Testis (tissue), 2 donors: ENCODE data around the gene SFRP5.

ENCODE experiments used
- POLR2A ChIP-seq: fragments of 450-650 bp; IDR thresholded peaks from one replicate; pipeline ENCODE4 v1.6.1; 2017; ENCODE audit warnings: antibody characterized with exemption, mild to moderate bottlenecking, moderate library complexity
- TF ChIP-seq, protein P1 (sequence below), 3 experiments: fragments of 450-650 bp in 2 of 3; fragments of 200-600 bp in 1 of 3; sonication (generic) in 1 of 3; IDR thresholded peaks; one replicate each; pipeline ENCODE4 v1.5.1; 2016 to 2019; ENCODE audit warnings: antibody characterized with exemption in 3 of 3, mild to moderate bottlenecking in 2 of 3, moderate library complexity in 1 of 3

DNA sequence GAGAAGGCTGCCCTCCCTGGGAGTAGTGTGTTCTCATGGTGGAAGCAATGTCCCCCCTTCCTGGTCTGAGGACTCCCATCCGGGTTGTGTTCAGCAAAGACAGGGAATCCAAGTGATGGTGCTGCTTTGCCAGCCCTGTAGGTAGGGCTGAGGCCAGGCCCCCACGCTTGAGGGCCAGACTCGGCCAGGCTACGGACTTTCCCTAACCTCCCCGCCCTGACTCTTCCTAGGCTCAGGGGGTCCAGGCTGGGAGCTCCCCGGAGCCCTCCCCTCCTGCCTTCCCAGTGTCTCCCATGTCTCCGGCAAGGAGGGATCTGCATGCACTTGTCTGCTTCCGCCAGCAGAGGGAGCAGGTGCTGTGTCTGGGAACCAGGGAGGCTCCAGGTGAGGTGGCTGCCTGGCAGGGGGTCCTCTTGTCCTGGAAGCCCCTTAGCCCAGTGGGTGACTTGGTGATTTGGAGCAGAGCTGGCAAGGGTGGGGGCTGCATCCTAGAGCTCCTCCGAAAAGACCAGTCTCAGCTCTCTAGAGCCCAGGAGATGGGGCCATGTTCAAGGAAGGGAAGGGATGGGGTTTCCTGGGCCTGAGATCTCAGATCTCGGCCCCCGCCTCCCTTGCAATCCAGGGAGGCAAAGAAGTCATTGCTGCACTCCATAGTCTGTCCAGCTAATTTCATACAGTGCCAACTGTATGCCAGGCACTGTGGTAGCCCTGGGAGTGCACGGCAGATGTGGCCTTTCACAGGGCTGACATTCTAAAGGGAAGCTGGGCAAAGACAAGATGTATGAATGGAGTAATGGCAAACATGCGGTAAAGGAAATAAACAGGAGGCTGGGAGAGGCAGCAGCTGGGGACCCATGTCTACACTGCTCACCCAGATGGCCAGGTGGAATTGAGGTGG, 20.3 kb upstream of the SFRP5 start:
- TF ChIP-seq, protein P1, sequence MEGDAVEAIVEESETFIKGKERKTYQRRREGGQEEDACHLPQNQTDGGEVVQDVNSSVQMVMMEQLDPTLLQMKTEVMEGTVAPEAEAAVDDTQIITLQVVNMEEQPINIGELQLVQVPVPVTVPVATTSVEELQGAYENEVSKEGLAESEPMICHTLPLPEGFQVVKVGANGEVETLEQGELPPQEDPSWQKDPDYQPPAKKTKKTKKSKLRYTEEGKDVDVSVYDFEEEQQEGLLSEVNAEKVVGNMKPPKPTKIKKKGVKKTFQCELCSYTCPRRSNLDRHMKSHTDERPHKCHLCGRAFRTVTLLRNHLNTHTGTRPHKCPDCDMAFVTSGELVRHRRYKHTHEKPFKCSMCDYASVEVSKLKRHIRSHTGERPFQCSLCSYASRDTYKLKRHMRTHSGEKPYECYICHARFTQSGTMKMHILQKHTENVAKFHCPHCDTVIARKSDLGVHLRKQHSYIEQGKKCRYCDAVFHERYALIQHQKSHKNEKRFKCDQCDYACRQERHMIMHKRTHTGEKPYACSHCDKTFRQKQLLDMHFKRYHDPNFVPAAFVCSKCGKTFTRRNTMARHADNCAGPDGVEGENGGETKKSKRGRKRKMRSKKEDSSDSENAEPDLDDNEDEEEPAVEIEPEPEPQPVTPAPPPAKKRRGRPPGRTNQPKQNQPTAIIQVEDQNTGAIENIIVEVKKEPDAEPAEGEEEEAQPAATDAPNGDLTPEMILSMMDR (IDR thresholded peaks at IDR 0.05), result peak; percentile 44 to 86 (median 80)
- no peak for TF ChIP-seq POLR2A
